H54 (cell line): ENCODE measurements around the gene ITGAD.

Experiments
- DNase-seq: peaks from one replicate; pipeline ENCODE4 v3.0.0; 2011; ENCODE audit warnings: low spot score, mixed read lengths; ENCODE audit not compliant: insufficient read length
- FAIRE-seq: peaks from 3 replicates; lab custom pipeline; 2011; peaks lifted over from hg19 to GRCh38; lab: Jason Lieb, UNC
- POLR2A ChIP-seq: IDR thresholded peaks from 2 replicates; pipeline ENCODE4 v1.6.1; 2011; ENCODE audit warnings: low read depth, mild to moderate bottlenecking, low read length

The ITGAD gene

DNA sequence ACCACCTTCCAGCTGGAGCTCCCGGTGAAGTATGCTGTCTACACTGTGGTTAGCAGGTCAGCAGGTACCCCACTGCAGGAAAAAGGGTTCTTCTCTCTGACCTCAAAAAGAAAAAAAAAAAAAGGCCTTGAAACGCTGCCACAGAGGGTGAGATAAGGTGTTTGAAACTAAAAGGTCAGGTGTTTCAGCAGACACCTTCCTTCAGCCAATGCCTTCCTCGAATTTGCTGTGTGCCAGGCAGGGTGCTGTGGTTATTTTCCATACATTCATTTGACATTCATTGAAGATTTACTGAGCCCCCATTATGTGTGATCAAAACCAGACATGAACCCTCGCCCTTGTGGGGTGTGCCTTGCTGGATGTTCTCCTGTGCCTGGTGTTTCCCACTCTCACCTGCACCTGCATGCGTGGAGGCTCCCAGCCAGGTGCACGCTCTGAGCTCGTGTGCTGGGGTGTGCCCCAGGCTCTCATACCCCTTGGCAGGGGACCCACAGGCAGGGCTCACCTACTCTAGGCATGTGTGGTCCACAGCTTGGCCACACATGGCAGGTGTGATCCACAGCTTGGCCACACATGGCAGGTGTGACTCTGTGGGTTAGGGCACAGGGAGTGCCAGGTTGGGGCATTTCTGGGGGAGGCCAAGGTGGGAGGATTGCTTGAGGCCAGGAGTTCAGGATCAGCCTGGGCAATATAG lies 15.8 kb upstream of the ITGAD start:
- DNase-seq (no peak), FAIRE-seq (no peak)
- no peak for TF ChIP-seq POLR2A

DNA sequence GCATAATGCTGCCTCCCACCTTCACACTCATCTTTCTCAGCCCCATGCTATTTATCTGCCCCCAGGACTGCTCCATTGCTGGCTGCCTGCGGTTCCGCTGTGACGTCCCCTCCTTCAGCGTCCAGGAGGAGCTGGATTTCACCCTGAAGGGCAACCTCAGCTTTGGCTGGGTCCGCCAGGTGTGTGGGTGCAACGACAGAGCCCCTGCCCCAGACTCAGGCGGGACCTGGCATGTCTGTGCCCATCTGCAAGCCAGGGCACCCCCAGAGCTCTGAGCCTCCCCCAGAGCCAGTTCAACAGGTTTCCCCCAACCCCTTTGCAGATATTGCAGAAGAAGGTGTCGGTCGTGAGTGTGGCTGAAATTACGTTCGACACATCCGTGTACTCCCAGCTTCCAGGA lies 12.9 kb upstream of the ITGAD start:
- no peak for FAIRE-seq
- no peak for TF ChIP-seq POLR2A
- no peak for DNase-seq

DNA sequence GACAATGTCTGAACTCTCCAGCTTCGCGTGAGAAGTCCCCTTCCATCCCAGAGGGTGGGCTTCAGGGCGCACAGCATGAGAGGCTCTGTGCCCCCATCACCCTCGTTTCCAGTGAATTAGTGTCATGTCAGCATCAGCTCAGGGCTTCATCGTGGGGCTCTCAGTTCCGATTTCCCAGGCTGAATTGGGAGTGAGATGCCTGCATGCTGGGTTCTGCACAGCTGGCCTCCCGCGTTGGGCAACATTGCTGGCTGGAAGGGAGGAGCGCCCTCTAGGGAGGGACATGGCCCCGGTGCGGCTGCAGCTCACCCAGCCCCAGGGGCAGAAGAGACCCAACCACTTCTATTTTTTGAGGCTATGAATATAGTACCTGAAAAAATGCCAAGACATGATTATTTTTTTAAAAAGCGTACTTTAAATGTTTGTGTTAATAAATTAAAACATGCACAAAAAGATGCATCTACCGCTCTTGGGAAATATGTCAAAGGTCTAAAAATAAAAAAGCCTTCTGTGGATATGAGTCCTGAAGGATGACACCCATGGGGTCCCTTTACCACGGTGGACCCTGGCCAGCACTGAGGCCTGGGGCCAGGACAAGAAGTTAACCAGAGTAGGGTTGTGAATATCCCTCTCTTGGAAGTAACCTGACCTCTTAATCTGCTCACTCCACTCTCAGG lies 10.5 kb upstream of the ITGAD start:
- FAIRE-seq (no peak), DNase-seq (peak; percentile 80)
- TF ChIP-seq POLR2A: no peak

DNA sequence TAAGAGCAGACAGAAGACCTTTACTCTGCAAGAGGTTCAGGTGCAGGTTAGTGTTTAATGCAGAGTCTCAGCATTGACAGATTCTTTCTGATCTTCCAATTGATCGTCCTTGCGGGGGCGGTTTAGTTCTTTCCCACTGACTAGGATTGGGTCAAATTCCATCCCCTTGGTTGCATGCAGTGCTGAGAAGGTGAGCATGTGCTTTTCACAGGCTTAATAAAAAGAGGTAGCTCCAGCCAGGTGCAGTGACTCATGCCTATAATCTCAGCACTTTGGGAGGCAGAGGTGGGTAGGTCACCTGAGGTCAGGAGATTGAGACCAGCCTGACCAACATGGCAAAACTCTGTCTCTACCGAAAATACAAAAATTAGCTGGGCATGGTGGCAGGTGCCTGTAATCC lies 7.5 kb upstream of the ITGAD start:
- DNase-seq (no peak), FAIRE-seq (no peak)
- no peak for TF ChIP-seq POLR2A

DNA sequence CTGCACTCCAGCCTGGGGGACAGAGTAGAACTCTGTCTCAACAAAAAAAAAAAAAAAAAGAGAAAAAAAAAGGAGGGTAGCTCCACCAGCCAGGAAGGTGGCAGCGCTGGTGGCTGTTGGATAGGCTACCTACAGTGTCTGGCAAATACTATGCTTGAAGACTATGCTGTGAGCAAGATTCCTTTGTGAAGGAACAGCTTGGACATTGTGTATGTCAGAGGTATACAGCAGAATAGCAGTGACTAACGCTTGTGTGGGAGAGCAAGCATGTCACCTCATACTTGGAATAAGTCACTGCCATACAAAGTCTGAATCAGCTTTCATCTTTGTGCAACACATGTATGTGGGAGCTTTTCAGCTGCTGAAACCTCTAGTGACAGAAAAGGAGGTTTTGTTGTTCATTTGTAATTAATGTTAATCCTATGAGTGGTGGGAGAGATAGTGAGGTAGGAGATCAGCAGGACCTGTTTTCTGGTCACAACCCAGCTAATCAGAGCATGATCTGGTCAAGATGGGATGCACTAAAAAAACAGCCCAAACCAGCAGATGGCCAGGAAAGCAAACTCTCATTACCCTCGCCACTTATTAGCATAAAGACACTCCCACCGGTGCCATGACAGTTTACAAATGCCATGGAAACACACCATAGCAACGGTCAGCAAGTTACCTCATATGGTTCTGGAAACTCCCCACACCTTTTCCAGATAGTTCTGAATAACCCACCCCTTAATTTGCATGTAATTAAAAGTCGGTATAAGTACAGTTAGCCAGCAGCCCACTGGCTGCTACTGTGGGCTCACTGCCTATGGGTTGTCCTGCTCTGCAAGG lies 6.8 kb upstream of the ITGAD start:
- FAIRE-seq (peak; percentile 80), DNase-seq (peak; percentile 72)
- TF ChIP-seq POLR2A: no peak

DNA sequence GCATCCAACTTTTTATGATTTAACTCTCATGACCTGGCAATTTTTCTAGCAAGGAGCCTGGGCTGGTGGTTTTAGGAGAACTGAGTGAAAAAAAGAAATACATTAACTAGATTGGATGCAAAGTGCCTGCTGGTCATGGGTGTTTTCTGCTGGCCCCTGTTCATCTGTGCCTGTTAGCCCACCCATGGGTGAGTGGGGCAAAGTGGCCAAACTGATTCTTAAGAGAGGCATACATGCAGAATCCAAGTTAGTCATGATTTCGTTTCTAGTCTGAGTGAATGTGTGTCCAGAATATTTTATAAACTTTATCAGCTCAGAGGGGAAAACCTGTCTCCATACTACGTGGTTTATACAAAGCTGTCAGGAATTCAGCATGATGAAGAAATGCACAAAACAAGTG lies 4.6 kb upstream of the ITGAD start:
- no peak for TF ChIP-seq POLR2A
- no peak for FAIRE-seq

DNA sequence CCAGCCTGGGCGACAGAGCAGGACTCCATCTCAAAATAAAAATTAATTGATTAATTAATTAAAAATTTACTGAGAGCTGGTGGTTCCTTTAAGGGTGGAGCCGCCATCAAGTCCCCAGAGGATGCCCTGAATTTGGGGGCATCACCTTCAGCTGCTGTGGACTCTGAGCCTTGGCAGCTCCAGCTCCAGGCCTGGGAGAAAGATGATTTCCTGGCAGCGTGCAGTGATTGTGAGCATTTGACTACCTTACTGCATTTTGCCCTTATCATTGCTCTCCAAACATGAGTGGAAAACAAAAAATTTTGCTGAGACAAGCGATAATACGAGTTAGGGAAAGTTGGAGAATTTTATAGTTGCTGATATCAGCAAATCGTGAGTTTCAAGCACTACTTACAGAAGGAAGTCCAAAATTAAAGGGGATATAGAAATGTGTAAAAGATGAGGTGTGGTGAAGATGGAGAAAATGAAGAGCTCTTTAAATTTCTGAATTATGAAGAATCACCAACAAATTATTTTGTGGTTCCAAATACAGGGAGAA lies 2.6 kb upstream of the ITGAD start:
- FAIRE-seq (no peak), DNase-seq (no peak)
- TF ChIP-seq POLR2A: no peak

More for the DNA sequence above, 4.6 kb upstream of the ITGAD start:
- DNase-seq: no peak

DNA sequence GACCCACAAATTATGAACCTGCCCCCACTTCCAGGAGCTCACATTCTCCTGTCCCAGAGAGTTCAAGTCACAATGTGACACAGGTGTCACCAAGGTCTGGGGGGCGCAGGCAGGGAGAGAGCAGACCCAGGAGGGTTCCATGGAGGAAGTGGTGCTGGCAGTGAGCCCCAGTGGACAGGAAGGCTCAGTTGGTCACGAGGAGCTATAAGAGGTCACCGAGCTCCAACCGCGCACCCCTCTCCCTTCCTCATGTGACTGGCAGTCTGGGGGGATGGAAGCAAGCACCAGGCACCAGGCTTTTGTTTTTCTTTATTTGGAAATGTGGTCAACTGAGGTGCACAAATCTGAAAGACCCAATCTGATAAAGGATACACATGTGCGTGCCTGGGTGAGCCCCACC lies 2.5 kb downstream of the ITGAD start:
- TF ChIP-seq POLR2A: no peak
- FAIRE-seq: no peak
- no peak for DNase-seq

DNA sequence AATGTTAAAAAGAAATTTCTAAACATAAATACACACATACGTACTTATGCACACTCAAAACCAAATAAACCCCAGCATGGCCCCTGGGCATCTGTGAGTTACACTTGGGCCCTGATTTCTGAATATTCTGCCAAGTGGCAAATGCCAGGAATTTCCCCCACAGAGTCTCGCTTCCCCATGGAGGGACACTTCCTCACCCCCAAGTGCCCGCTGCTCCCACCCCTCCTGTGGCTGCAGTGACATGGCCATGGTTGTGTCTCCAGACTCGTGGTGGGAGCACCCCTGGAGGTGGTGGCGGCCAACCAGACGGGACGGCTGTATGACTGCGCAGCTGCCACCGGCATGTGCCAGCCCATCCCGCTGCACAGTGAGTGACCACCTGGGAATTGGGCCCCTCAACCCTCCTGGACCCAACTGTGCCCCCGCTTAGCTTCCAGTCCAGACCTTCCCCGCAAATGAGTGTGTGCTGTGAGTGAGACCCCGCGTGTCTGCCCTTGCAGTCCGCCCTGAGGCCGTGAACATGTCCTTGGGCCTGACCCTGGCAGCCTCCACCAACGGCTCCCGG lies 4.0 kb downstream of the ITGAD start:
- DNase-seq (no peak), FAIRE-seq (no peak)
- TF ChIP-seq POLR2A: no peak

DNA sequence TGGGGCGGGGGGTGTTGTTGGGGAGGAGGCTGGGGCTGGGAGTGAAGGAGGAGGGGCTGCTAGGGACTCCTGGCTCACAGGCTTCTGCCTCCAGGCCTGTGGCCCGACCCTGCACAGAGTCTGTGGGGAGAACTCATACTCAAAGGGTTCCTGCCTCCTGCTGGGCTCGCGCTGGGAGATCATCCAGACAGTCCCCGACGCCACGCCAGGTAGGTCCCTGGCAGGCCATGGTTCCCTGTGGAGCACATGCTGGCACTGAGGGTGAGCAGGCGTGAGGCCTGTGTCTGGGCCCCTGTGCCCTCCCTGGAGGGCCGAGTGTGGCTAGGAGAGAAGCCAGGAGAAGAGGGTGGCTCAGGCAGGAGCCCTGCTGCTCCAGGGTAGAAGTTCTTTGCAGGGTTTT lies 4.6 kb downstream of the ITGAD start:
- FAIRE-seq (no peak), DNase-seq (no peak)
- no peak for TF ChIP-seq POLR2A

DNA sequence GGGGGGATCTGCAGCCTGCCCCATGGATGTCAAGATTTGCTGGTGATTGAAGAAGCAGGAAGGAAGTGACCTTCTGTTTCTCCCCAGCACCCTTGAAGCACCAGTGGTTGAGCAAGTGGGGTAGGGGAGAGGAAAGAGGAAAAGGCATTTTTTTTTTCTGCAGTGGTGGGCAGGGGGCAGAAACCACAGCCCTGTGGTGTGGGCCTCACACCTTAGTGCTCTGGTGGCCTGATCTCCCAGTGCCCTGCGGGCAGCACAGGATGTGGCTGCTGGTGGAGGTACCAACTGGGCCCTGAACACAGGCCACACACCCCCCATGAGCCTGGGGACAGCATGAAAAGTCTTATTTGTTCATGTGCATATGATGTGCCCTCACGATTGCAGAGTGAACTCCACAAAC lies 7.1 kb downstream of the ITGAD start:
- FAIRE-seq (no peak), DNase-seq (no peak)
- TF ChIP-seq POLR2A: no peak

DNA sequence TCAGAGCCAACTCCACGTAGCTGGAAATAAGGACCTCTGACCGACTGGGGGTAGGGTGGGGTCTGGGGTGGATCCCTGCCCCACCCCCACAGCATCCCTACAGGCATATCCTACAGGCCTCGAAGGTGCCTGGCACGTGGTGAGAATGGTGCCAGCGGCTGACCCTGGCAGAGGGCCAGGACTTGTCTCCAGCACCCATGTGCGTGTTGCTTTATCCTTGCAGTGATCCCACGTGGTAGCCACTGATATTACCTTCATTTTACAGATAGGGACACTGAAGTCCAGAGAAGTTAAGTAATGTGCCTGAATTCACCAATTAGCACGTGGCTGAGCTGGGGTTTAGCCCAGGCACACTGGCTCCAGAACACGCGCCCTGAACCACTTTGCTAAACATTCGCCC lies 8.3 kb downstream of the ITGAD start:
- no peak for TF ChIP-seq POLR2A
- no peak for FAIRE-seq

DNA sequence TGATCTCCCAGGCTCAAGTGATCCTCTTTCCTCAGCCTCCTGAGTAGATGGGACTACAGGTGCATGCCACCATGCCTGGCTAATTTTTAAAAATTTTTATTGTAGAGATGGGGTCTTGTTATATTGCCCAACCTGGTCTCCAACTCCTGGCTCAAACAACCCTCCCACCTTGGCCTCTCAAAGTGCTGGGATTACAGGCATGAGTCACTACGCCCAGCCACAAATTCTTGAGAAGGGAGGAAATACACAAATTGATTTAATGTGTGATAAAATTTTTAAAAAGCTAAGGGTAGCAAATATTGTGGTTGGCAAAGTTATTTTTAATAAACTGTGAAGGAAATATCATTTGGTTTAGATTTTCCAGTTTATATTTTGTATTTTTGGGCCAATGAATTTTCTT lies 9.6 kb downstream of the ITGAD start:
- FAIRE-seq (no peak), DNase-seq (no peak)
- TF ChIP-seq POLR2A: no peak

More for the DNA sequence above, 8.3 kb downstream of the ITGAD start:
- DNase-seq: no peak

DNA sequence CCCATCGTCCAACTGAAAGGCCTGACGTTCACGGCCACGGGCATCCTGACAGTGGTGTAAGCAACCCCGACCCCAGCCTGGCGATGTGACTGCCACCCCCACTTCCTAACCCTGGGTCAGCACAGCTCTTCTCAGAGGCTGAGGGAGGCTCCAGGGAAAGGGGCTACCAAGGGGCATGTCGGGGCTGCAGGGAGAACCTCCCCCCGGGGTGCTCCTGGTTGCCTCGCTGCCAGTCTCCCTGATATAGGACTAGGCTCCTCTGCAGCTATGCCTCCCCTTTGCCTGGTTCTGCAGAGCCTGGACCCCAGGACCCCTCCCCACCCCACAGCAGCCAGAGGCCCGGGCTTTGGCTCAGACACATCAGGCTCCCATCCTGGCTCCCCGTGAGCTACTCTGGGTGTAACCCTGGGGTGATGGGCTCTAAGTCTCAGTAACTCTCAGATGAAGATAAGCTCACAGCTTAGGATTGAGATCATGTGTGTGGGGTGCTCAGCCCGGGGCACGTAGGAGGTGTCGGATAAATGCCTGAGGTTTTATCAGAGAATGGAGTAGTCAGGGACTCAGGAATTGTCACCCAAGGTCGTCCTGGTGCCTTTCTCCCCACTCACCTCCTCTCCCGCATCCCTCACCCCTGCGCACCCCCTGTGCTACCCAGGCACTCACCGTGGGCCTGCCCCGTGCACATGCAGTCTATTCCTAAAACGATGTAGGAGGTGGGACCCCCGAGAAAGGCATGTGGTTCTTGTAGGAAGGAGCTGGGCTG lies 10.6 kb downstream of the ITGAD start:
- FAIRE-seq (no peak), DNase-seq (no peak)
- TF ChIP-seq POLR2A: no peak
